ENCODE results near the gene SERPINA4. TPM values are rescaled to one million over a fixed set of nuclear protein-coding genes. Genes with fewer than 3 reads are reported as not detected.
"Not testable (repeated sequence)": the region's sequence is repeated elsewhere in the genome, so short reads cannot be mapped to it uniquely, and the experiment has no call there.

The SERPINA4 gene
- total RNA-seq, 1 donor from 2014 or later: not detected

DNA sequence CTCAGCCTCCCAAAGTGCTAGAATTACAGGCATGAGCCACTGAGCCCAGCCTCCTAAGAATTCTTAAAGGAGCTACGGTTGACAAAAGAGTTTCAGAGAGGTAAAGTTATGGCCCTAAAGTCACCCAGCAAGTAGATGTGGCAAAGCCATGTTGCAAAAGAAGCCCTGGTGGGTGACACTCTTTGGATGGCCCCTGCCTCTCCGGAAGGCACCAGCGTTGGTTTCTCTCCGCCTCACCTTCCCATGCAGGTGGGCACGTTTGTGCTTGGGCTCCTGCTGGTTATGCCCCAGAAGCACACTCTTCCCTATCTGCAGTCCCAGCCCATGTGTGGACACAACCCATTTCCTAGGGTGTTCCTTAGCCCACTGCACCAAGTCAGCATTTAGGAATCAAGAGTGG, 41.5 kb downstream of the SERPINA4 start:
- Histone ChIP-seq H3K36me3 (ENCODE audit: control insufficient read depth, insufficient read depth, low read length) (no peaks in the 10 kb centered on the region), H3K4me3 (ENCODE audit: low read depth, low read length) (no peak overlapping the region), H3K27me3 (ENCODE audit: control insufficient read depth, insufficient read depth, low read length) (no peaks in the 10 kb centered on the region)
- no peak for DNase-seq (ENCODE audit: low read depth)
- TF ChIP-seq CTCF (IDR thresholded peaks at IDR 0.05; ENCODE audit: insufficient read depth, low read length, poor library complexity, severe bottlenecking): no peak

DNA sequence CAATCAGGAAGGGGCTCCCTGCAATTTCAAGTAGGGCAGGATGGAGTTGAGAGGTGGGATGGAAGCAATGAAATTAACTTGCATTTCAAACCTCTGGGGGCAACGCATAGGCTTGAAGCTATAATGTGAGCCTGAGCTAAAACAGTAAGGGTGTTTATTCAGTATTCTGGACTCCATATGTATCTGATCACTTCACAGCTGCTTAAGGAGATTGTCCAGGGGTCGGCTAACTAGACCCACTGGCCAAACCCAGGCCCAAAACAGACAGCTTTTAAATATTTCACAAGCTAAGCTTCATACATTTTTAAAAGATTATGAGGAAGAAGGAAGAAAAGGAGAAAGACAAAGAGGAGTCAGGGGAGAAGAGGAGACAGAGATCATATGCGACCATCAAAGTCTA, 44.1 kb downstream of the SERPINA4 start:
- Histone ChIP-seq H3K4me3 (ENCODE audit: low read depth, low read length) (no peak overlapping the region), H3K27me3 (ENCODE audit: control insufficient read depth, insufficient read depth, low read length) (no peaks in the 10 kb centered on the region), H3K36me3 (ENCODE audit: control insufficient read depth, insufficient read depth, low read length) (no peaks in the 10 kb centered on the region)
- DNase-seq (ENCODE audit: low read depth): no peak
- TF ChIP-seq CTCF (IDR thresholded peaks at IDR 0.05; ENCODE audit: insufficient read depth, low read length, poor library complexity, severe bottlenecking): no peak

DNA sequence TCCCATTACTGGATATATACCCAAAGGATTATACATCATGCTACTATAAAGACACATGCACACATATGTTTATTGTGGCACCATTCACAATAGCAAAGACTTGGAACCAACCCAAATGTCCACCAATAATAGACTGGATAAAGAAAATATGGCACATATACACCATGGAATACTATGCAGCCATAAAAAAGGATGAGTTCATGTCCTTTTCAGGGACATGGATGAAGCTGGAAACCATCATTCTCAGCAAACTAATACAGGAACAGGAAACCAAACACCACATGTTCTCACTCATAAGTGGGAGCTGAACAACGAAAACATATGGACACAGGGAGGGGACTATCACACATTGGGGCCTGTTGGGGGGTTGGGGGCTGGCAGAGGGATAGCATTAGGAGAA, 47.7 kb downstream of the SERPINA4 start:
- not testable (repeated sequence) for DNase-seq (ENCODE audit: low read depth); H3K36me3 ChIP-seq (ENCODE audit: control insufficient read depth, insufficient read depth, low read length); H3K27me3 ChIP-seq (ENCODE audit: control insufficient read depth, insufficient read depth, low read length); H3K4me3 ChIP-seq (ENCODE audit: low read depth, low read length)

GRCh38 chr14:94611179-94611578, 49.9 kb downstream of the SERPINA4 start:
- Histone ChIP-seq H3K27me3 (ENCODE audit: control insufficient read depth, insufficient read depth, low read length) (no peaks in the 10 kb centered on the region), H3K36me3 (ENCODE audit: control insufficient read depth, insufficient read depth, low read length) (no peaks in the 10 kb centered on the region), H3K4me3 (ENCODE audit: low read depth, low read length) (no peak overlapping the region)
- TF ChIP-seq CTCF (IDR thresholded peaks at IDR 0.05; ENCODE audit: insufficient read depth, low read length, poor library complexity, severe bottlenecking): no peak
- no peak for DNase-seq (ENCODE audit: low read depth)

DNA sequence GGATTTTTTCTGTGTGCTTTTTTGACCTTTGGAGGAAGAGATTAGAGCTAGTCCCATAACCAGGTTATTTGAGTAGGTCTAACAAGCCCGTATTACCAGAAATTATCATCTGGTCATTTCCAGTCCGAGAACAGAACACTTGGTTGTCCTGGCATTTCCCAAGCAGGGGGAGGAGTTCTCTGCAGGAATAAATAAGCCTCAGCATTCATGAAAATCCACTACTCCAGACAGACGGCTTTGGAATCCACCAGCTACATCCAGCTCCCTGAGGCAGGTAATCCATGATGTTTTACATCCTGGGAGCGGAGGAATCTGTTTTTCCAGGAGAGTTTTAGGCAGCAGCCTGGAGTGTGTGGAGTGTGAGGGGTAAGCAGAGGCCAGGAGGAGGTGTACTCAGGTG, 50.9 kb downstream of the SERPINA4 start, which contains the start of gene SERPINA3:
TSS of gene SERPINA3 (plus strand) at position 218 of the 400 bp plus-strand sequence. CDS start 2,051 bp downstream, outside the sequence.
- no peak for TF ChIP-seq CTCF (IDR thresholded peaks at IDR 0.05; ENCODE audit: insufficient read depth, low read length, poor library complexity, severe bottlenecking)

GRCh38 chr14:94612580-94613554, 51.6 kb downstream of the SERPINA4 start:
- Histone ChIP-seq H3K36me3 (ENCODE audit: control insufficient read depth, insufficient read depth, low read length) (no peaks in the 10 kb centered on the region), H3K27me3 (ENCODE audit: control insufficient read depth, insufficient read depth, low read length) (no peaks in the 10 kb centered on the region), H3K4me3 (ENCODE audit: low read depth, low read length) (no peak overlapping the region)
- TF ChIP-seq CTCF (IDR thresholded peaks at IDR 0.05; ENCODE audit: insufficient read depth, low read length, poor library complexity, severe bottlenecking): no peak
- DNase-seq (ENCODE audit: low read depth): no peak

More for the DNA sequence above, 50.9 kb downstream of the SERPINA4 start, which contains the start of gene SERPINA3:
- DNase-seq (ENCODE audit: low read depth): no peak
- Histone ChIP-seq H3K27me3 (ENCODE audit: control insufficient read depth, insufficient read depth, low read length) (no peaks in the 10 kb centered on the region), H3K36me3 (ENCODE audit: control insufficient read depth, insufficient read depth, low read length) (no peaks in the 10 kb centered on the region), H3K4me3 (ENCODE audit: low read depth, low read length) (no peak within 1 kb of the TSS)

Measured in kidney epithelial cell (primary cell).